C4-2B (cell line): ENCODE results near the gene ANKRD2.

ENCODE experiments used
- ZFX ChIP-seq: fragments of 450-650 bp; IDR thresholded peaks from 2 replicates; pipeline ENCODE4 v1.6.1; 2017
- TF ChIP-seq, protein P1 (sequence below): fragments of 450-650 bp; conservative IDR thresholded peaks from 2 replicates; pipeline ENCODE4 v1.5.1; 2017; ENCODE audit warnings: mild to moderate bottlenecking

DNA sequence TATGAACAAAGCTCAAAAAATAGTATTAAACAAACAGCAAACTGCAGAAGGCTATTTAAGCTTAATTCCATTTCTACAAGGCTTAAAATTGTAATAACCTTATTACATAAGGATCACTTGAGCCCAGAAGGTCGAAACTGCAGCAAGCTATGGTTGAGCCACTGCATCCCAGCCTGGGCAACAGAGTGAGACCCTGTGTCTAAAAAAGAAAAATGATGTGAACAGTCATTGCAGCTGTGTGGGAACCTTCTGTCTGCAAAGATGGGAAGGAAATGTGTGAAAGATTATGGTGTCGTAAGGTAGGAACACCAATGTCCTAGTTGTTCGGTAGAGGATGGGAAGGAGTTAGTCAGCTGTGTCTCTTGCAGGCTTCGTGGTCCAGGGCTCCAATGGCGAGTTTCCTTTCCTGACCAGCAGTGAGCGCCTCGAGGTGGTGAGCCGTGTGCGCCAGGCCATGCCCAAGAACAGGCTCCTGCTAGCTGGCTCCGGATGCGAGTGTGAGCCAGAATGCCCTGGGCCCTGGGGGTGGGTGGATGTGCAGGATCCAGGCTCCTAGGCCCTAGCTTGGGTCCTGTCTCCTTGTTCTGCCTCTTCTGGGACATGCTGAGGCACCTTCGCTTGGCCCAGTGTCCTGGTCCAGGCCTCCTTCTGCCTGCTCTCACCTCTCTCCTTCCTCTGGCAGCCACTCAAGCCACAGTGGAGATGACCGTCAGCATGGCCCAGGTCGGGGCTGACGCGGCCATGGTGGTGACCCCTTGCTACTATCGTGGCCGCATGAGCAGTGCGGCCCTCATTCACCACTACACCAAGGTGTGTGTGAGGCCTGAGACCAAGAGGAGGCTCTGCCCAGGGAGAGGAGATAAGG lies 26.1 kb downstream of the ANKRD2 start:
- TF ChIP-seq, protein P1, sequence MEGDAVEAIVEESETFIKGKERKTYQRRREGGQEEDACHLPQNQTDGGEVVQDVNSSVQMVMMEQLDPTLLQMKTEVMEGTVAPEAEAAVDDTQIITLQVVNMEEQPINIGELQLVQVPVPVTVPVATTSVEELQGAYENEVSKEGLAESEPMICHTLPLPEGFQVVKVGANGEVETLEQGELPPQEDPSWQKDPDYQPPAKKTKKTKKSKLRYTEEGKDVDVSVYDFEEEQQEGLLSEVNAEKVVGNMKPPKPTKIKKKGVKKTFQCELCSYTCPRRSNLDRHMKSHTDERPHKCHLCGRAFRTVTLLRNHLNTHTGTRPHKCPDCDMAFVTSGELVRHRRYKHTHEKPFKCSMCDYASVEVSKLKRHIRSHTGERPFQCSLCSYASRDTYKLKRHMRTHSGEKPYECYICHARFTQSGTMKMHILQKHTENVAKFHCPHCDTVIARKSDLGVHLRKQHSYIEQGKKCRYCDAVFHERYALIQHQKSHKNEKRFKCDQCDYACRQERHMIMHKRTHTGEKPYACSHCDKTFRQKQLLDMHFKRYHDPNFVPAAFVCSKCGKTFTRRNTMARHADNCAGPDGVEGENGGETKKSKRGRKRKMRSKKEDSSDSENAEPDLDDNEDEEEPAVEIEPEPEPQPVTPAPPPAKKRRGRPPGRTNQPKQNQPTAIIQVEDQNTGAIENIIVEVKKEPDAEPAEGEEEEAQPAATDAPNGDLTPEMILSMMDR: no peak
- TF ChIP-seq ZFX: no peak
